NCI-H2107 (cell line): ENCODE measurements around the gene MYO1D.

Source experiments
- DNase-seq: peaks from one replicate; lab custom pipeline; 2025; lab: John Stamatoyannopoulos, UW

Gene MYO1D

GRCh38 chr17:32625971-32626370 lies 251.0 kb downstream of the MYO1D start:
- peak; percentile 18 for DNase-seq

DNA sequence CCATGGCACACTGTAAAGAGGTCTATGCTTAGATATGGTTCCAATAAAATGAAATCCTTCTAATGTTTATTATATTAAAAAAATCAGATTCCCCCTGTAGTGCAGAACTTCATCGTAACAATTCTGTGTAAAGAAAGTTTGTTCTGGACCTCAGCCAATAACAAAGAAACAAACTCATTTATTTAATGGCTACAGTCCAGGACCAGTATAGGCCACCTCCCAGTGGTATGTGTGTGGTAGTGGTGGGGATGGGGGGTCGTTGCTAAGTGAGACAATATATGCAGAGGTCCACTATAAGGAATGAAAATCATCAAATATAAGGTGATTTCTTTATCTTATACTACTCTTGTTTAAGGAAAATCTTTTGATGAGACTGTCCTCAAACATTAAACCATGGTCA lies 253.7 kb downstream of the MYO1D start:
- DNase-seq: no peak

- no peak for DNase-seq
Measured at GRCh38 chr17:32622540-32622939, 254.4 kb downstream of the MYO1D start.

- no peak for DNase-seq
Measured at GRCh38 chr17:32621612-32622312, 255.2 kb downstream of the MYO1D start.

DNA sequence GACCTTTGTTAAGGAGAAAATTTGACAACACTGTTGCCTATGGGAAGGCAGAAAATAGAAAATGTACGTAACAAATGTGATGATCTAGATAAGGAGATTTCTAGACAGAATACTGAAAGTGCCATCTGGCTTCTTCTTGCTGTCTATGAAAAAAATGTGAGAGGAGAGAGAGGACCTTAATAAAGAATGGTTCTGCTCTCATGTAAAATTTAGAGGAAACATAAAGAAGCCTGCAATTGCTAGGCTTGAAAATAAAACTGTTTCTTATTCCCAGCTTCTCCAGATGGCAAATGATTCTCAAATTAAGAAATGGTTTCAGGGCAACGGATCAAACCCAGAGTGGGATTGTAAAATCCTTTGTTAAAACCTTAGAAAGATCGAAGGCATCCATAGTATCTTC lies 261.6 kb downstream of the MYO1D start:
- DNase-seq: no peak

DNA sequence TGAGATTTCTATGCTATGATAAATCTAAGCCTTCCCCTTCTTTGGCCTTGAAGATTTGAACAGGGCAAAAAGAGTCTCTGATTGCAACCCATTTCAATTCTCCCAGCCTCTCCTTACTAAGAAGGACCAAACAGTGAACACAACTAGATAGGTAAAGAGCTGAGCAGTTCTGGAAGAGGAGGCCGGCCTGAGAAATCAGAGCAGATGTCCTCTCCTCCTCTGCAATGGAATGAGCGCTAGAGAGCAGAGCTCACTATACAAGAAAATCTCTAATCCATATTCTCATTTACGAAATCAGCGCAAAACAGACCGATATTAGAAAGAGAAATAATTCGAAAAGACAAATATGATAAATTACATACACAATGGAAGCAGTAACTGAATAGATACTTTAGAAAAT lies 266.0 kb downstream of the MYO1D start:
- no peak for DNase-seq

GRCh38 chr17:32609884-32610650 lies 266.9 kb downstream of the MYO1D start:
- DNase-seq: no peak

DNA sequence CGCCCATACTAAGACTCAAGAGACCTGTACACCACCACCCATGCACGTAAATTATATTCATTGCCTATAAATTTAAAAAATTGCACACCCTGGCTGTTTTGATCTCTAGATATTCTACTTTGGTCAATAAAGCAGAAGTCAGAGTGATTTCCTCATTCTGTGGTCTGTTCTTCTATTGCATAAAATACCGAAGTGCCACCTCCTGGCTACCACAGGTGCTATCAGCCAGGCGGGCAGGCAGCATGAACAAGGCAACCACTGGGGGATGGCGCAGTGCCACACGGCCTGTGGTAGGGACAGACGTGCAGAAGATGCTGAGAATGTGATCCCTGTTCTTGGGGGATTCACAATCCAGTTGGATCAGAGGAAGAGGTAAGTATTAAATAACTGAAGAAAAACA lies 267.8 kb downstream of the MYO1D start:
- DNase-seq: peak; percentile 38

- no peak for DNase-seq
Measured at GRCh38 chr17:32608267-32608666, 268.7 kb downstream of the MYO1D start.

DNA sequence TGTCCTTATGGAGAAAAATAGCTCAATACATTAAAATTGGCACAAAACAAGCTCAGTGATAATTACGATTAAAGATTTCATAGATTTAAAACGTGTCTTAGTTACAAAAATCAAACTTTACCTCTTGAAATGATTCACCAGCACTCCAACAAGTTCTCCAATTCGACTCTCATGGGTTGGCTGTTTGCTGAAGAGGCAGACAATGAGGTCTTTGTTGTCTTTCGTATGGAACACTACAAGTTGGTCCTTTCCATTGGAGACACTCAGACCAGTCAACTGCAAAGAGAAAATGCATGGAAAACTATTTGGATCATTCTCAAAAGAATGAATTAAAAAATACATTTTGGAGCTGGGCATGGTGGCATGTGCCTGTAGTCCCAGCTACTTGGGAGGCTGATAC lies 272.0 kb downstream of the MYO1D start:
- no peak for DNase-seq

DNA sequence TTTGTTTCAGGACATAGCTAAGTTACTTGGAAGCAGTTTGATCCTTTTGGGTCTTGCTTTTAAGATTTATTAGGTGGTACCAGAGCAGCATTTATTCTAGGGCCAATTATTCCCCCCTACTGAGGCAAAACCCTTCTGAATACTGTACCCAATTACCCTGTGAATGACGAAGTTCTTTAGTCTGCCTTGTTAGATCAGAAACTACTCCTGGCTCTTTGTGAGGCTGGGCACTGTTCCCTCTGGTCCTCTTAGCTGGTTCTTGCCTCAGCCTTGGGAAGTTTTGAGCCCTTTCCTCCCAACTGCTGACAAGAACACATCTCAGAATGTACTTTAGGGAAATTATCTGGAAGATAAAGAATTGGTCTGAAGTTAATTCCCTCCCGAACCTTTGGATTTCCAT lies 274.5 kb downstream of the MYO1D start:
- DNase-seq: no peak

DNA sequence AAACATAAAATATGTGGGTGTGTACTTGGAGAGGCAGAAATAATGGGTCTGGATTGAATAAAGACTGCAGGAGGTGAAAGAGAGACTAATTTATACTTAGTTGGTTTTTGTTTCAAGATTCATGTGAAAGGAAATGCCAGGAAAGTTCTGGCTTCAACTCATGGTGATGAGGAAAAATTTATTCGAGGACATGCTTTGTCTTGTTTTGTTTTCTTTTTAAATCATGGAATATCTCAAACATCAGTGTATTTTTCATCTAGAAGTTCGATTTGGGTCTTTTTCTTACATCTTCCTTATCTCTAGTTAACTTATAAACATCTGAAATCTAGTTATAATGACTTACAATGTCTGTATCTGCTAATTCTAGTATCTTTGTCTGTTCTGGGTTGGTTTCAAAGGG lies 275.1 kb downstream of the MYO1D start:
- DNase-seq: no peak

- DNase-seq: no peak
Measured at GRCh38 chr17:32596628-32597027, 280.3 kb downstream of the MYO1D start.

DNA sequence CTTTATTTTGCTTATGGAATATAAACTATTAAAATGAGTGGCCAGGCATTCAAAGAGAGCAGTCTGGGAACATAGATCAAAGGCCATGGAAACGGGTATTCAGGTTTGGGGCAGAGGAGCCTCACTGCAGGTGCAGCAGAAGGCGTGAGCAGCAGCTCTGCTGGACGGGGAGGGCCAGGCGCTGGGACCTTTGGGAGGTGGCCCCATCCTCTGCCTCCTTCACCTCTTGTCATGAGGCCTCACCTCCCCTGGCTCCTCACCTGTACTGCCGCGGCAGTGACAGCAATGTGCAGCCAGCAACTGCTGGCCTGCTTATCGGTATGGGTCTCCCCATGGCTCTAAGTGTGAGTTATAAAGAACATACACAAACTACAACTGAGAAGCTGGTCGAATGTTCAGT lies 280.7 kb downstream of the MYO1D start:
- no peak for DNase-seq

DNA sequence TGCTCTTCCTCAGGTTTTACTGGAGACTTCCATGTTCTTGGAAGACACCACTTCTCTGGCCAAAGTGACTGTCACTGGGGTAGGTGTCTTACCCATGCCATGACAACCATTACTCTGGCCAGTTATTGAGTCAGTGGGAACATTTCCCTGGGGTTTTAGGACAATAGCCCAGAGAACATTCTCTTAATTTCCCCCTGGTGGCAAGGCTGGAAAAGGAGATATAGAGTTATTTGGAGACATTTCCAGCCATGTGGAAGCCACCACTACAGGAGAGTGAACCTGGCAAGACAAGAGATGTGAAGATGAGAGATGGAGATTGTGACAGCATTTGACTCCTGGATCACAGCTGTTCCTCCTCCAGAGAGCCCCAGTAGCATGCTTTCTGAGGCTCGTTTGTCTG lies 283.9 kb downstream of the MYO1D start:
- DNase-seq: no peak

DNA sequence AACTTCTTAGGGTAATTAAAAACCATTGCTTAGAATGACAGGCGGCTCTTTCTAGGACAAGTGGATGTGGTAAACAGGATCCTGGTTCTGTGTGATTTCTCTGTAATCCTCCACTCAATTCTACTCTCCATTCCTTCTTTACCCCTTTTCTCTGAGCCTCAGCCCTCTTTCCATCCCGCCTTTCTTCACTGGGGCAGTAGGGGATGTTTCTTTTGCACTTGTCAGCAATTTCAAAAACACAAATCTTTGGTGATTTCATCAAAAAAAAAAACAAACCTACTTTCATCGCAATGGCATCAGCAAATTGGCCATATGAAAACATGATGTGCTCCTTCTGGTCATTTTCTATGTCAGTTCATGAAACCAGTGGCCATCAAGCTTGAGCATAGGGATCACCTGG lies 285.5 kb downstream of the MYO1D start:
- no peak for DNase-seq

GRCh38 chr17:32590974-32591373 lies 285.9 kb downstream of the MYO1D start:
- peak; percentile 83 for DNase-seq

DNA sequence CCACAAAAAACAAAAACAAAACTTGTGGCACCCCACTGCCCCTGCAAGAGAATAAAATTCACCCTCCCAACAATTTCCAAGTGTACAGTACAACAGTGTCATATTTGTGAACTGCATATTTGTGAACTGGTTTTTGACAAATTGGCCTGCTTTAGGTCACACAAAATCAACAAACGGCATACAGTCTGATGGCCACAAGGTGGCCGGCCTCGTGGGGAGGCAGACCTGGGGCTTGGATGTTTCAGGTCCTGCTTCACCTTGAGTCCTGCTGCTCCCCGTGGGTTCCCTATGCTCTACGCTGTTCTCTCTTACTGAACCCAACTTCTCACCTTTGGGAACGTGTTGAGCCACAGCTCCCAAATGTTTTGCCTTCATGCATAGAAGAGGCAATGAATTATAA lies 287.9 kb downstream of the MYO1D start:
- no peak for DNase-seq

GRCh38 chr17:32588135-32588534 lies 288.8 kb downstream of the MYO1D start:
- no peak for DNase-seq

- DNase-seq: no peak
Measured at GRCh38 chr17:32586666-32587065, 290.3 kb downstream of the MYO1D start.

DNA sequence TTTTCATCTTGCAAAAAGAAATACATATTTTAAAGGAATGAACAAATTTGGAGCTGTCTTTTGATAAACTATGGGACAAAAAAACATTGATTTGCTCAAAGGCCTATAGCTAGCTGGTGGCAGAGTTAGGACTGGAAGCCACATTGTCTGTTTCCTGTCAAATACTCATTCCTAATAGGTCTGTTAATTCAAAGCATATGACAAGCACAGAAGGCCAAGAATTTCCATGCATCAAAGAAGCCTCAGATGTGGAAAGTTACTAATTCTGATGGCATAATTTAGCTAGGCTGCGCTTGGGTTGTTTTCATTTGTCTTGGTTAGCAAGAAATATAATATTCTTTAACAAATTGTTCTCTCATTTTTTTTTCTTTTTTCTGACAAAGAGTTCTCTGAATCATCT lies 292.1 kb downstream of the MYO1D start:
- DNase-seq: no peak

GRCh38 chr17:32583053-32583452 lies 293.9 kb downstream of the MYO1D start:
- DNase-seq: no peak

DNA sequence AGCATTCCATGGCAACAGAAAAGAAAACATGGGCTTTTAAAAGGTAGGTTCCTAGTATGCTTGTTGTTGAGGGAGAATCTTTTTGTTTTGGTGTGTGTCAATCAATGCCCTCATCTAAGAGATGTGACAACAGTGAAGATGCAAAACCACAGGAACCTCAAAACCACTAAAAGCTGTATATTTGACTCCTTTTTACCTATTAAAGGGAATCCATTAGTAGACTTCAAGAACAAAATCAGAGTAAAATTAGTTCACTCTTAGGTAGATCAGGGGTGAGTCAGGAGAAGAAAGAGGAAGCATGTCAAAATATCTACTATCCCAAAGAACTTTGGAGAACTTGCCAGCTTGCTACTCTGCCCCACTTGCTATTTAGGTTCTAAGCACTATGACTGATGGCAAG lies 301.1 kb downstream of the MYO1D start:
- DNase-seq: no peak

DNA sequence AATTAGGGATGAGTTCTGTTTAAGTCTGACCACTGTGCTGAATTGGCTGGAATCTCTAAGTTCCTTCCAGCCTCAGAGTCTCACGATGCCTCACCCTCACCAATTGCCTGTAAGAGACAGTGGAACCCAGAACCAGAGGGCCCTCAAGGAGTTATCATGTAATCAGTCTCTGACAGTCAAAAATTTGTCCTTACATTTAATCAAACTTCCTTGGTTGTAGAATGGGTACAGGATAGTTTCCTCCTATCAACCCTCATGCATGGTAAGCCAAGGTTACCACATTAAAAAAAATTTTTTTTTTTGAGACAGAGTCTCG lies 306.9 kb downstream of the MYO1D start:
- no peak for DNase-seq
